HCEC 1CT (cell line): ENCODE measurements around the gene PRKAB1.

Experiments used
- DNase-seq: peaks from one replicate; pipeline ENCODE4 v3.0.0-alpha.2; 2017

PRKAB1 gene

DNA sequence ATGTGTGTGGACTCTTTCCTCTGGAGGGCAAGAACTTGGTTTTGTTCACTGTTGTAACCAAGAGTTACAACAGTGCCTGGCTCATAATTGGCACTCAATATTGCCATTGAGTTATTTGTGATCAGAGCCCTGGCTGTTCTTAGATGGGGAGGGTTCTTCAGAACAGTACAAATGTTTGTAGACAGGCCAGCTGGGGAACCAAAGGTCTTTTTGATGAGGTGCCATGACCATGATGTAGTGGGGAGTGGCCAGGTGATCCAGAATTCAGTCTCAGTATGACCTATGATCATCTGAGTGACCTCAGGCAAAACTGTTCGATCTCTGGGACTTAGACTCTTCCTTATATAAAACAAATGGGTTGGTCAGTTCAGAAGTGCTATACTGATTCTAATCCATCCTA is 3.3 kb upstream of the PRKAB1 start:
- DNase-seq, result no peak

- no peak for DNase-seq
These were observed 2.6 kb upstream of the PRKAB1 start for GRCh38 chr12:119665164-119665929.

GRCh38 chr12:119666226-119666795 is 1.6 kb upstream of the PRKAB1 start:
- DNase-seq, result no peak

DNA sequence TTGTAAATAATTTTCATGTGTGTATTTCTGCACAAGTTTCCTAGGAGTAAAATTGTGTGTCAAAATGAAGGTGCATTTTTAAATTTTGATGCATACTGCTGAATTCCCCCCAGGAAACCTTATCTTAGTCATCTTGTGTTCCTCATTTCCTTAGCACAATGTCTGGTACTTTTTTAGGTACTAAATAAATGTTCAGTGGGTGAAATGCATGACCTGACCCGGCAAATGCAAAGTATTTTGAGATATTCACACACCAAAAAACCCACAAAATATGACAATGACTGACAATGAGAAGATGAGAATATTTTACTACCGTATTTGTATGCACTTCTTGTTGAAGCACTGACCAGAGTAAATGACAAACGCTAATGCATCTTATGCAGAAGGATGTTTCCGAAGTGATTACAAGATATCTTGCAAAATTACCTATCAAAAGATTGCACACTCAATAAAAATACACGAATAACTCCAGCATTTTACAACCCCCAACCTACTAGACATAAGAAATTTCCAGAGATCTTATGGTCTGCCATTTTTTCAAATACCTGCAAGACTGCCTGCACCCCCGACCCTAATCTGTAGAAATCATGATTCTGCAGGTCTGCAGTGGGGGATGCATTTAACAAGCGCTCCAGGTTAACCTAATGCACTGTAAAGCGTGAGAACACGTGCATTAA is 895 bp upstream of the PRKAB1 start:
- no peak for DNase-seq

GRCh38 chr12:119668324-119668841 is 450 bp downstream of the PRKAB1 start:
- DNase-seq, result no peak

DNA sequence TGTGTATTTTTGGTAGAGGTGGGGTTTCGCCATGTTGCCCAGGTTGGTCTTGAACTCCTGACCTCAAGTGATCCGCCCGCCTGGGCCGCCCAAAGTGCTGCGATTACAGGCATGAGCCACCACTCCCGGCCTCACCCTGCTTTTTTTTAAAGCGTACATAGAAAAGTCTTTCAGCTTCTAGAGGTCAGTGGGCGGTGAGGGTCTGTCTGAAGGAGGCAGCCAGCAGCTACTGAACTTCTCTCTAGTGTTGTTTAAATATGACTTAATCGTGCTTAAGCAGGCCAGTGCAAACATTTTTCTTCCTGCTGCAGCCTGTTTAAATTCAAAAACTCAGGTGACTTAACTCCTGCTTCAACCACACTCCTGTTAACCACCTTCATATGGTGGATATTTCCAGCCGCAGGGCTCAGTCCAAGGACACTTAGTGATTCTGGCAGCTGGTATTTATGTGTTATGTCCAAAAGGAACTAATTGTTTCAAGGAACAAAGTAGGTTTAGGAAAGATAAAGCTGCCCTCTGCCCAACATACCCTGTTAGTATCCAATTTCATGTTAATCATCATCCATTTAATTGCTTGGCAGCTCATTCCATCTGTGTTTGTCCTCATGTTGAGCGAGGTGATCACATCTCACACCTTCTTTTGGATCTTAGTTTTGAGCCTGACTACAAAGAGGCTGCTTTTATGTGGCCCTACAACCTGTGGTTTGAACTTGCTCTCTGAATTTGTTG is 2.0 kb downstream of the PRKAB1 start:
- no peak for DNase-seq

- no peak for DNase-seq
These were observed 3.1 kb downstream of the PRKAB1 start for GRCh38 chr12:119671070-119671469.

- no peak for DNase-seq
These were observed 4.3 kb downstream of the PRKAB1 start for GRCh38 chr12:119672194-119672593.

DNA sequence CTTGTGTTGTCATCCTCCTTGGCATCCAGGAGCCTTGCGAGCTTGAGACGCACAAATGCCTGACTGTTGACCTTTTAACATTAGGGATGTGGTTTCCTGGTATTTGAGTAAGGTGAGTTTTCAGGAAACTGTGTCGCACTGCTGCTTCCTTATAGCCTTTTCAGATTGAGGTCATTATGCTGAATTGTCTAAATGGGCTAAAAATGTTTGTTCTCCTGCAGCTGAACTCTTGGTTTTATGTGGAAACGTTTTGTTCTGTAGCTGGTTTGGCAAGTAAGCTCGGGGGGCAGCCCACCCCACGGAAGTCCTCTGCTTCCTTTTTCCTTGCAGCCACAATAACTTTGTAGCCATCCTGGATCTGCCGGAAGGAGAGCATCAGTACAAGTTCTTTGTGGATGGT is 5.7 kb downstream of the PRKAB1 start:
- no peak for DNase-seq

- no peak for DNase-seq
These were observed 6.6 kb downstream of the PRKAB1 start for GRCh38 chr12:119674560-119674959.

DNA sequence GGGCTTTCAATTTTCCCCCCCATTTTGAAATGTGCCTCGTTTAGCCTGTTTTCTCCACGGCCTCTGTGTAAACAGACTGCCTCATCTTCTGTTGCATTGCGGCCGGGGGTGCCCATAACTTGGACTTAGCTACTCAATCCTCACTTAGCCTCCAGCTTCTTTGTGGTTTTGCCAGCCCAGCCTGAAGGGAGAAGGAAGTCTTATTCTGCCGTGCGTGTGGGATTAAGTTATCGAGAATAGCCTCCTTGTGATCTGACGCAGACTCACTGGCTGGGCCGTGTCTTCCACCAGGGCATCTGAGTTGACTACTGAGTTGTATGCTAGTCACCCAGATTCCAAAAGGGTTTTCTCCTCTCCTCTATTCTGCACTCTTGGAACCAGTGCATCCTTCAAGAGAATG is 8.1 kb downstream of the PRKAB1 start:
- no peak for DNase-seq

GRCh38 chr12:119676573-119676972 is 8.6 kb downstream of the PRKAB1 start:
- no peak for DNase-seq

DNA sequence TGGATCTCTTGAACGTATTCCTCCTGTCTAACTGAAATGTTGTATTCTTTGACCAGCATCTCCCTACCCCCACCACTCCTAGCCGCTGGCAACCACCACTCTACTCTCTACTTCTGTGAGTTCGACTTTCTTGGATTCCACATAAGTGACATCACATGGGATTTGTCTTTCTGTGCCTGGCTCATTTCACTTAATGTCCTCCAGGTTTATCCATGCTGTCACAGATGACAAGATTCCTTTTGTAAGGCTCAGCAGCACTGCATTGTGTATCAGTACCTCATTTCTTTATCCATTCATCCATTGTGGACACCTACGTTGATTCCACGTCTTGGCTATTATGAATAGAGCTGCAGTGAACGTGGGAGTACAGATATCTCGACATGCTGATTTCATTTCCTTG is 10.5 kb downstream of the PRKAB1 start:
- no peak for DNase-seq

- DNase-seq, result no peak
These were observed 11.1 kb downstream of the PRKAB1 start for GRCh38 chr12:119679081-119679480.

- DNase-seq, result no peak
These were observed 11.6 kb downstream of the PRKAB1 start for GRCh38 chr12:119679490-119679889.

- DNase-seq, result no peak
These were observed 13.2 kb downstream of the PRKAB1 start for GRCh38 chr12:119681111-119681510.

DNA sequence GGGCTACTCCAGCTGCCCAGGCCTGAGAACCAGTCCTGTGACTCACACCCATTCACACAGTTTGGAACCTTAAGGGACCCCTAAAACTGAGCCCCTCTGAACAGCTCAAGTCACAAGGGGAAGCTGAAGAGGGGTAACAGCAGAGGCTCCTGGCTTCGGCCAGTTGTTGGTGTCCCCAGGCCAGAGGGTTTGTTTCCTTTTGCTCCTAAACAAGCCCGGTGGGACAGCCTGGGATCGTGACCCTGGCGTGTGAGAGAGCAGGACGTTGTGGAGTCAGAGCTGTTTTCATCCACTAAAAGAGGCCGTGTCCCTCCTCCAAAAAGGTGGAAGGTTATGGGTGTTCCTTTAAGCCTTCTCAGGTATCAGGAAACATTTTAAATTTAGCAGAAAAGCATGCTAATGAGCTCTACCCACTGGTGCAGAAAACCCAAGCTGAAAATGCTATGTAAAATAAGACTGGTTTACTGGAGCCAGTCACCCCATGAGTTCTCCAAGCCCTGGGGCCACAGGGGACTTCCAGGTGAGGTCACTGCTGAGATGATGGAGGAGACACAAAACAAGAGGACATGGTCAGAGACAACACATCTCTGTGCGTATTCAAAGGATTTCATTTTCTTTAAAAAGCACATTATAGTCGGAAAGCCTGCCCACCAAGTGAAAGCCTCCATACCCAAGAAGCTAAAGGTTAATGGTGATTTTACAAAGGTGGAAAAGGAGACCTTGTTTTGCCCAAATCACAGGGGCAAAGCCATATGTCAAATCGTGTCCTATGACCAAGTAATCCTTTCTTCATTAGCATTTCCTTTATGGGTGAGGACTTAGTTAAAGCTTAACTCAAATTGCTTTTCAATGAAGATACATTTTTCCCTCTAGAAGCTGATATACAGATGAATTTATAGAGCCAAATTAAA is 14.1 kb downstream of the PRKAB1 start:
- DNase-seq, result no peak

DNA sequence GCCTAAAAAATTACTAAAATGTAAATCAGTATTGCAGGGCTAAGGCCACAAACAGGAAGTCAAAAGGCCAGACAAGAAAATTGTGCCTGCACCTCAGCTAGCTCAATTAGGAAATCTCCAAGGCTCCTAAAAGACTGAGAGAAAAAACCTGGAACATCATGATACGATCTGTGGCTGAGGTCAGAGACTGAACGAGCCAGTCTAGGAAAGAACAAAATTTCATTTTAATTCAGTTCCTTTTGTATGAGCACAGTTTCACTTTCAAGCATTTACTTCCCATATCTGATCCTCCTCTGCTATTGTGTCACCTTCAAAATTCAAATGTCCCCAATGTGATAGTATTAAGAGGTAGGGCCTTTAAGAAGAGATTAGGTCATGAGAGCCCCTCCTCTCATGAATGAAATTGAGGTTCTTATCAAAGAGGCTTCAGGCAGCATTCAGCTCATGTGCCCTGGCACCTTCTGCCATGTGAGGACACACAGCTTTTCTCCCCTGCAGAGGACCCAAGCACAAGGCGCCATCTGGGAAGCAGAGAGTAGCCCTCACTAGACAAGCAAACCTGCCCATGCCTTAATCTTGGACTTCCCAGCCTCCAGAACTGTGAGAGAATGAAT is 14.8 kb downstream of the PRKAB1 start:
- DNase-seq, result no peak

- DNase-seq, result peak; percentile 48
These were observed 15.5 kb downstream of the PRKAB1 start for GRCh38 chr12:119683413-119683812.

DNA sequence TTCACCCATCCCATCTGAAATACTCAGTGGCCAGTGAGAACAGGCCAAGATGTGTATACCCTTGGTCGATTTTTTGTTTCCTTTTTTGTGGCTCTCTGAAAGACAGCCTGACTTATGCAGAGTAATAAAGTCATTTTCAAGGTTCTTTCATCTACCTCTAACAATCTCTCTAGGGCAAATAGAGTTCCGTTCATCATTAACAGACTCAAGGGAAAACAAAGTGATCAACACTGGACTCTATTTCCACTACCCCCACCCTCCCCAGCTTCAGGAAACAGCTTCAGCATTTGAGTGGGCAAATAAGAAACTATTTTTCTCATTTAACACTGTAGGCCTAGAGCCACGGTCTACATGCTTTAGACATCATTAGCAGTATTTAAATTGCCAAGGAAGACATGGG is 15.9 kb downstream of the PRKAB1 start:
- DNase-seq, result no peak

GRCh38 chr12:119684711-119685369 is 16.9 kb downstream of the PRKAB1 start:
- DNase-seq, result no peak
